A549 (cell line): Measurements from ENCODE around the gene B4GALT6.

Experiments used
- CEBPB ChIP-seq, 2 experiments: fragments of >200 bp in 1 of 2; sonication (Bioruptor Twin) in 1 of 2; formaldehyde crosslinking in 1 of 2; IDR thresholded peaks; 2 replicates each; pipeline ENCODE4 v1.6.1; 2012 to 2016
- EP300 ChIP-seq, 2 experiments: fragments of >200 bp; sonication (Bioruptor Twin); formaldehyde crosslinking; IDR thresholded peaks; 2 replicates in 1 of 2; 3 replicates in 1 of 2; pipeline ENCODE4 v1.6.1; 2016 to 2017
- POLR2A ChIP-seq: IDR thresholded peaks from 2 replicates; pipeline ENCODE4 v1.6.1; 2012; ENCODE audit warnings: mild to moderate bottlenecking, low read length
- RAD21 ChIP-seq, 2 experiments: fragments of >200 bp in 1 of 2; sonication (Bioruptor Twin) in 1 of 2; formaldehyde crosslinking in 1 of 2; IDR thresholded peaks in 1 of 2; conservative IDR thresholded peaks in 1 of 2; 2 replicates in 1 of 2; 3 replicates in 1 of 2; pipeline ENCODE4 v1.6.1; 2012 to 2018; ENCODE audit warnings: inconsistent platforms in 1 of 2
- TF ChIP-seq, protein P1 (sequence below): fragments of 200-600 bp; sonication (generic); IDR thresholded peaks from 2 replicates; pipeline ENCODE4 v1.6.1; 2016; ENCODE audit warnings: antibody characterized with exemption, mild to moderate bottlenecking, moderate library complexity
- TF ChIP-seq, protein P2 (sequence below): IDR thresholded peaks from 2 replicates; pipeline ENCODE4 v1.6.1; 2012; ENCODE audit warnings: low read depth, borderline replicate concordance
- TF ChIP-seq, protein P3 (sequence below): fragments of >200 bp; sonication (Bioruptor Twin); formaldehyde crosslinking; IDR thresholded peaks from 3 replicates; pipeline ENCODE4 v1.5.1; 2016

DNA sequence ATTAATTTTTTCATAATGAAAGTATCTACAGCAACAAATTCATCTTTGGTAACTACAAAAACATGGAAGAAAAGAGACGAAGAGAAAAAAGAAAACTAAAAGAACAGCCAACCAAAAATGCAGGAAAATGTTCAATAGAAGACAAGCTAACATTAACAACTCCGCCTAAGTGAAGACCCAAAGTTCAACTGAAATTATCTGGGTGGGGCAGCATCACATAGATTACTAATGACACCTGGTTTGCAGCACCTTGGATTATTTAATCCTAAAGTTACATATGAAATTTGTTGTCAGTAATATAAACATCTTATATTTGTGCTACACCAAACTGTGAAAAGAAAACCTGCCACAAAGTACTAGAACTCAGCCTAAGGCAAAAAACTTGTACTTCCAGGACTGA lies 14.8 kb downstream of the B4GALT6 start:
- TF ChIP-seq EP300 (IDR thresholded peaks at IDR 0.05), result no peak
- TF ChIP-seq, protein P1, sequence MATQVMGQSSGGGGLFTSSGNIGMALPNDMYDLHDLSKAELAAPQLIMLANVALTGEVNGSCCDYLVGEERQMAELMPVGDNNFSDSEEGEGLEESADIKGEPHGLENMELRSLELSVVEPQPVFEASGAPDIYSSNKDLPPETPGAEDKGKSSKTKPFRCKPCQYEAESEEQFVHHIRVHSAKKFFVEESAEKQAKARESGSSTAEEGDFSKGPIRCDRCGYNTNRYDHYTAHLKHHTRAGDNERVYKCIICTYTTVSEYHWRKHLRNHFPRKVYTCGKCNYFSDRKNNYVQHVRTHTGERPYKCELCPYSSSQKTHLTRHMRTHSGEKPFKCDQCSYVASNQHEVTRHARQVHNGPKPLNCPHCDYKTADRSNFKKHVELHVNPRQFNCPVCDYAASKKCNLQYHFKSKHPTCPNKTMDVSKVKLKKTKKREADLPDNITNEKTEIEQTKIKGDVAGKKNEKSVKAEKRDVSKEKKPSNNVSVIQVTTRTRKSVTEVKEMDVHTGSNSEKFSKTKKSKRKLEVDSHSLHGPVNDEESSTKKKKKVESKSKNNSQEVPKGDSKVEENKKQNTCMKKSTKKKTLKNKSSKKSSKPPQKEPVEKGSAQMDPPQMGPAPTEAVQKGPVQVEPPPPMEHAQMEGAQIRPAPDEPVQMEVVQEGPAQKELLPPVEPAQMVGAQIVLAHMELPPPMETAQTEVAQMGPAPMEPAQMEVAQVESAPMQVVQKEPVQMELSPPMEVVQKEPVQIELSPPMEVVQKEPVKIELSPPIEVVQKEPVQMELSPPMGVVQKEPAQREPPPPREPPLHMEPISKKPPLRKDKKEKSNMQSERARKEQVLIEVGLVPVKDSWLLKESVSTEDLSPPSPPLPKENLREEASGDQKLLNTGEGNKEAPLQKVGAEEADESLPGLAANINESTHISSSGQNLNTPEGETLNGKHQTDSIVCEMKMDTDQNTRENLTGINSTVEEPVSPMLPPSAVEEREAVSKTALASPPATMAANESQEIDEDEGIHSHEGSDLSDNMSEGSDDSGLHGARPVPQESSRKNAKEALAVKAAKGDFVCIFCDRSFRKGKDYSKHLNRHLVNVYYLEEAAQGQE, result no peak
- no peak for TF ChIP-seq RAD21 (conservative IDR thresholded peaks at IDR 0.05 in 1 of 2, IDR thresholded peaks at IDR 0.05 in 1 of 2)
- TF ChIP-seq, protein P2, sequence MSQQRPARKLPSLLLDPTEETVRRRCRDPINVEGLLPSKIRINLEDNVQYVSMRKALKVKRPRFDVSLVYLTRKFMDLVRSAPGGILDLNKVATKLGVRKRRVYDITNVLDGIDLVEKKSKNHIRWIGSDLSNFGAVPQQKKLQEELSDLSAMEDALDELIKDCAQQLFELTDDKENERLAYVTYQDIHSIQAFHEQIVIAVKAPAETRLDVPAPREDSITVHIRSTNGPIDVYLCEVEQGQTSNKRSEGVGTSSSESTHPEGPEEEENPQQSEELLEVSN, result no peak
- no peak for TF ChIP-seq POLR2A
- TF ChIP-seq CEBPB (IDR thresholded peaks at IDR 0.05), result no peak
- TF ChIP-seq, protein P3, sequence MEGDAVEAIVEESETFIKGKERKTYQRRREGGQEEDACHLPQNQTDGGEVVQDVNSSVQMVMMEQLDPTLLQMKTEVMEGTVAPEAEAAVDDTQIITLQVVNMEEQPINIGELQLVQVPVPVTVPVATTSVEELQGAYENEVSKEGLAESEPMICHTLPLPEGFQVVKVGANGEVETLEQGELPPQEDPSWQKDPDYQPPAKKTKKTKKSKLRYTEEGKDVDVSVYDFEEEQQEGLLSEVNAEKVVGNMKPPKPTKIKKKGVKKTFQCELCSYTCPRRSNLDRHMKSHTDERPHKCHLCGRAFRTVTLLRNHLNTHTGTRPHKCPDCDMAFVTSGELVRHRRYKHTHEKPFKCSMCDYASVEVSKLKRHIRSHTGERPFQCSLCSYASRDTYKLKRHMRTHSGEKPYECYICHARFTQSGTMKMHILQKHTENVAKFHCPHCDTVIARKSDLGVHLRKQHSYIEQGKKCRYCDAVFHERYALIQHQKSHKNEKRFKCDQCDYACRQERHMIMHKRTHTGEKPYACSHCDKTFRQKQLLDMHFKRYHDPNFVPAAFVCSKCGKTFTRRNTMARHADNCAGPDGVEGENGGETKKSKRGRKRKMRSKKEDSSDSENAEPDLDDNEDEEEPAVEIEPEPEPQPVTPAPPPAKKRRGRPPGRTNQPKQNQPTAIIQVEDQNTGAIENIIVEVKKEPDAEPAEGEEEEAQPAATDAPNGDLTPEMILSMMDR, result no peak
